Hepatocyte (in vitro differentiated cells): ENCODE measurements around the gene ZBTB20.

ENCODE experiments used
- CTCF ChIP-seq: fragments of 200-600 bp; sonication (generic); IDR thresholded peaks from 2 replicates; pipeline ENCODE4 v1.5.1; 2016; ENCODE audit warnings: antibody characterized with exemption, mild to moderate bottlenecking; ENCODE audit not compliant: poor library complexity
- EZH2 ChIP-seq: fragments of 200-600 bp; sonication (generic); IDR thresholded peaks from 2 replicates; pipeline ENCODE4 v1.6.1; 2016; ENCODE audit warnings: antibody characterized with exemption, mild to moderate bottlenecking, borderline replicate concordance

- TF ChIP-seq CTCF (no peak), EZH2 (no peak)
These were observed 523.6 kb downstream of the ZBTB20 start for GRCh38 chr3:114623420-114624046.
